ENCODE measurements around the gene TYK2. TPM values are rescaled to one million over a fixed set of nuclear protein-coding genes. Genes with fewer than 3 reads are reported as not detected.

TYK2 gene
- total and polyA plus RNA-seq, 9 of the 15 experiments (the other 6 are each of a cell fraction or from before 2014, with no cell fraction given), result 15.0 to 182 (median 85.9) TPM

GRCh38 chr19:10334588-10335351 lies 45.6 kb downstream of the TYK2 start (continued):
- TF ChIP-seq ZBTB7A (IDR thresholded peaks at IDR 0.05; ENCODE audit: borderline replicate concordance, control insufficient read depth, low read depth, low read length) (peak; percentile 48; the same call in 1 of the 2 replicates), MEIS2 (IDR thresholded peaks at IDR 0.05; ENCODE audit: partially characterized antibody) (no peak), ID3 (CRISPR knock-in tag; IDR thresholded peaks at IDR 0.05) (no peak), ID3 (tag; IDR thresholded peaks at IDR 0.05) (0 out of 2 replicates have a peak, but pooled peaks have one; percentile 76), NR4A1 (CRISPR knock-in tag; IDR thresholded peaks at IDR 0.05) (no peak), NR4A1 (tag; IDR thresholded peaks at IDR 0.05) (0 out of 2 replicates have a peak, but pooled peaks have one; percentile 20), RBM15 (IDR thresholded peaks at IDR 0.05; ENCODE audit: insufficient read depth, low read length) (no peak), MXI1 (IDR thresholded peaks at IDR 0.05; ENCODE audit: low read depth, low read length) (peak; percentile 89), ESRRA (IDR thresholded peaks at IDR 0.05; ENCODE audit: borderline replicate concordance, low read depth) (0 out of 2 replicates have a peak, but pooled peaks have one; percentile 29), UBTF (IDR thresholded peaks at IDR 0.05; ENCODE audit: borderline replicate concordance in 1 of 2, low read depth in 2 of 2, low read length in 2 of 2) (peak in 1 of 2 experiments; percentile 33; a peak in 1 of 4 replicates), POLR2B (IDR thresholded peaks at IDR 0.05; ENCODE audit: low read depth, partially characterized antibody) (peak; percentile 57), TCF15 (CRISPR knock-in tag; IDR thresholded peaks at IDR 0.05) (no peak), EP400 (IDR thresholded peaks at IDR 0.05) (peak; percentile 75), FOXK2 (conservative IDR thresholded peaks at IDR 0.05 in 1 of 2, IDR thresholded peaks at IDR 0.05 in 1 of 2; ENCODE audit: low read depth in 2 of 2) (peak in 1 of 2 experiments; percentile 48; a peak in 1 of 4 replicates)
- TF ChIP-seq, protein P1, sequence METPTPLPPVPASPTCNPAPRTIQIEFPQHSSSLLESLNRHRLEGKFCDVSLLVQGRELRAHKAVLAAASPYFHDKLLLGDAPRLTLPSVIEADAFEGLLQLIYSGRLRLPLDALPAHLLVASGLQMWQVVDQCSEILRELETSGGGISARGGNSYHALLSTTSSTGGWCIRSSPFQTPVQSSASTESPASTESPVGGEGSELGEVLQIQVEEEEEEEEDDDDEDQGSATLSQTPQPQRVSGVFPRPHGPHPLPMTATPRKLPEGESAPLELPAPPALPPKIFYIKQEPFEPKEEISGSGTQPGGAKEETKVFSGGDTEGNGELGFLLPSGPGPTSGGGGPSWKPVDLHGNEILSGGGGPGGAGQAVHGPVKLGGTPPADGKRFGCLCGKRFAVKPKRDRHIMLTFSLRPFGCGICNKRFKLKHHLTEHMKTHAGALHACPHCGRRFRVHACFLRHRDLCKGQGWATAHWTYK (CRISPR knock-in tag; IDR thresholded peaks at IDR 0.05), result peak; percentile 98
- TF ChIP-seq, protein P2, sequence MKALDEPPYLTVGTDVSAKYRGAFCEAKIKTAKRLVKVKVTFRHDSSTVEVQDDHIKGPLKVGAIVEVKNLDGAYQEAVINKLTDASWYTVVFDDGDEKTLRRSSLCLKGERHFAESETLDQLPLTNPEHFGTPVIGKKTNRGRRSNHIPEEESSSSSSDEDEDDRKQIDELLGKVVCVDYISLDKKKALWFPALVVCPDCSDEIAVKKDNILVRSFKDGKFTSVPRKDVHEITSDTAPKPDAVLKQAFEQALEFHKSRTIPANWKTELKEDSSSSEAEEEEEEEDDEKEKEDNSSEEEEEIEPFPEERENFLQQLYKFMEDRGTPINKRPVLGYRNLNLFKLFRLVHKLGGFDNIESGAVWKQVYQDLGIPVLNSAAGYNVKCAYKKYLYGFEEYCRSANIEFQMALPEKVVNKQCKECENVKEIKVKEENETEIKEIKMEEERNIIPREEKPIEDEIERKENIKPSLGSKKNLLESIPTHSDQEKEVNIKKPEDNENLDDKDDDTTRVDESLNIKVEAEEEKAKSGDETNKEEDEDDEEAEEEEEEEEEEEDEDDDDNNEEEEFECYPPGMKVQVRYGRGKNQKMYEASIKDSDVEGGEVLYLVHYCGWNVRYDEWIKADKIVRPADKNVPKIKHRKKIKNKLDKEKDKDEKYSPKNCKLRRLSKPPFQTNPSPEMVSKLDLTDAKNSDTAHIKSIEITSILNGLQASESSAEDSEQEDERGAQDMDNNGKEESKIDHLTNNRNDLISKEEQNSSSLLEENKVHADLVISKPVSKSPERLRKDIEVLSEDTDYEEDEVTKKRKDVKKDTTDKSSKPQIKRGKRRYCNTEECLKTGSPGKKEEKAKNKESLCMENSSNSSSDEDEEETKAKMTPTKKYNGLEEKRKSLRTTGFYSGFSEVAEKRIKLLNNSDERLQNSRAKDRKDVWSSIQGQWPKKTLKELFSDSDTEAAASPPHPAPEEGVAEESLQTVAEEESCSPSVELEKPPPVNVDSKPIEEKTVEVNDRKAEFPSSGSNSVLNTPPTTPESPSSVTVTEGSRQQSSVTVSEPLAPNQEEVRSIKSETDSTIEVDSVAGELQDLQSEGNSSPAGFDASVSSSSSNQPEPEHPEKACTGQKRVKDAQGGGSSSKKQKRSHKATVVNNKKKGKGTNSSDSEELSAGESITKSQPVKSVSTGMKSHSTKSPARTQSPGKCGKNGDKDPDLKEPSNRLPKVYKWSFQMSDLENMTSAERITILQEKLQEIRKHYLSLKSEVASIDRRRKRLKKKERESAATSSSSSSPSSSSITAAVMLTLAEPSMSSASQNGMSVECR (CRISPR knock-in tag; IDR thresholded peaks at IDR 0.05), result 0 out of 2 replicates have a peak, but pooled peaks have one; percentile 38

All from K562 (cell line).